Transverse colon (tissue), 4 donors: ENCODE results near the gene KLK8. TPM values are rescaled to one million over a fixed set of nuclear protein-coding genes. Genes with fewer than 3 reads are reported as not detected.
A peak's percentile ranks its signal among the peaks of the same experiment; 100 is the strongest.

ENCODE experiments used
- DNase-seq: peaks from one replicate; pipeline ENCODE4 v3.0.0-alpha.2; 2019
- H3K27ac ChIP-seq, 4 donors: fragments of 200-600 bp; sonication (generic); 2 replicates each; pipeline ENCODE4 v1.5.1; 2016 to 2018; ENCODE audit warnings: inconsistent platforms in 4 of 4
- H3K27me3 ChIP-seq: fragments of 200-600 bp; sonication (generic); 2 replicates; pipeline ENCODE4 v1.5.1; 2017; ENCODE audit warnings: inconsistent platforms
- H3K36me3 ChIP-seq, 4 donors: fragments of 200-600 bp; sonication (generic); 2 replicates each; pipeline ENCODE4 v1.5.1; 2017 to 2019; ENCODE audit warnings: inconsistent platforms in 4 of 4
- H3K4me1 ChIP-seq, 4 donors: fragments of 200-600 bp; sonication (generic); 2 replicates each; pipeline ENCODE4 v1.5.1; 2017 to 2020; ENCODE audit warnings: inconsistent platforms in 4 of 4
- H3K4me3 ChIP-seq, 4 donors: fragments of 200-600 bp; sonication (generic); 1 replicate in 1 of 4; 2 replicates in 3 of 4; pipeline versions ENCODE4 v1.5.1 to v1.6.1; 2017 to 2019; ENCODE audit warnings: inconsistent platforms in 4 of 4
- H3K9me3 ChIP-seq, 2 donors: fragments of 200-600 bp; sonication (generic); 2 replicates each; pipeline ENCODE4 v1.5.1; 2017 to 2019; ENCODE audit warnings: inconsistent platforms in 2 of 2
- CTCF ChIP-seq, 5 experiments: fragments of 200-600 bp in 3 of 5; fragments of 450-650 bp in 2 of 5; sonication (generic) in 3 of 5; IDR thresholded peaks; 1 replicate in 2 of 5; 2 replicates in 3 of 5; pipeline ENCODE4 v1.5.1; 2016 to 2017; ENCODE audit warnings: antibody characterized with exemption in 5 of 5, inconsistent platforms in 3 of 5, mild to moderate bottlenecking in 2 of 5, moderate library complexity in 1 of 5
- EP300 ChIP-seq: sonication (generic); formaldehyde crosslinking; IDR thresholded peaks from one replicate; pipeline ENCODE4 v1.6.1; 2017; ENCODE audit warnings: antibody characterized with exemption, low read depth
- POLR2A ChIP-seq: fragments of 450-650 bp; IDR thresholded peaks from one replicate; pipeline ENCODE4 v1.6.1; 2016; ENCODE audit warnings: antibody characterized with exemption, mild to moderate bottlenecking, moderate library complexity
- POLR2AphosphoS5 ChIP-seq, 3 donors: sonication (generic); formaldehyde crosslinking; IDR thresholded peaks; one replicate each; pipeline ENCODE4 v1.6.1; 2016; ENCODE audit warnings: antibody characterized with exemption in 3 of 3
- WGBS, 2 donors: methylation state at CpG; one replicate each; pipeline ENCODE4 v1.1.5; 2018; ENCODE audit warnings: low coverage in 1 of 2; 5-methylcytosine and 5-hydroxymethylcytosine counted together
- in situ Hi-C, 4 donors: fragments of 200-750 bp; cut with MboI; loops; one replicate each; pipeline versions ENCODE4 v1.15.0 to v1.15.1; 2017; ENCODE audit warnings: low sequenced_read_pairs in 3 of 4, low pct_ligation_motif_present in 1 of 4, low pct_unique_long_range_greater_than_20kb in 1 of 4
- intact Hi-C: fragments of 100-400 bp; cut with DNase I; formaldehyde crosslinking; loops from one replicate; pipeline ENCODE4 v1.15.1; 2023; ENCODE audit warnings: low total_unique reads
- total RNA-seq, 4 donors: library from RNA; depleted of rRNA; stranded (reverse); fragments of >200 nt; gene quantifications; one replicate each; pipeline ENCODE4 v1.1.0, GENCODE V29; 2016

Gene KLK8
- total RNA-seq, 4 donors from 2014 or later, result not detected

- Histone ChIP-seq H3K27ac (no peak overlapping the region), H3K27me3 (peaks cover 66% of the 10 kb centered on the region), H3K36me3 (no peaks in the 10 kb centered on the region), H3K9me3 (no peaks in the 10 kb centered on the region), H3K4me3 (no peak overlapping the region), H3K4me1 (peaks cover 0 to 17% (median 7%) of the 10 kb centered on the region in 4 donors)
- in situ Hi-C loops (no loop called here), intact Hi-C loops (no loop called here)
- DNase-seq, result no peak
- WGBS, 2 donors, result 53 to 58% methylated on average over 2 to 14 of the region's 14 CpGs
- TF ChIP-seq CTCF (IDR thresholded peaks at IDR 0.05) (no peak), POLR2A (no peak), POLR2AphosphoS5 (IDR thresholded peaks at IDR 0.05) (no peak), EP300 (no peak)
Observed at GRCh38 chr19:51022526-51022925, 21.1 kb upstream of the KLK8 start.

- Histone ChIP-seq H3K9me3 (no peaks in the 10 kb centered on the region), H3K36me3 (no peaks in the 10 kb centered on the region), H3K4me1 (peaks cover 0 to 22% (median 12%) of the 10 kb centered on the region in 4 donors), H3K27ac (no peak overlapping the region), H3K4me3 (no peak overlapping the region), H3K27me3 (peaks cover 66% of the 10 kb centered on the region)
- WGBS, 2 donors, result 31 to 36% methylated on average over 3 to 7 of the region's 7 CpGs
- no peak for DNase-seq
- in situ Hi-C loops, result no loop called here
- TF ChIP-seq POLR2A, result no peak
- peak; percentile 43 to 56 (median 51) for TF ChIP-seq CTCF (IDR thresholded peaks at IDR 0.05)
- TF ChIP-seq POLR2AphosphoS5 (IDR thresholded peaks at IDR 0.05), result no peak
- TF ChIP-seq EP300, result no peak
- intact Hi-C loops, result no loop called here
Observed at GRCh38 chr19:51020988-51021651, 19.7 kb upstream of the KLK8 start.

GRCh38 chr19:51019544-51019925 lies 18.1 kb upstream of the KLK8 start, which contains the start of gene KLK10:
KLK10 (minus strand) TSS chr19:51019709; CDS start chr19:51019130, 579 bp downstream.
- H3K36me3 ChIP-seq, result no peaks in the 10 kb centered on the region
- no peak for DNase-seq
- peaks cover 0 to 22% (median 12%) of the 10 kb centered on the region in 4 donors for H3K4me1 ChIP-seq
- 6 to 25% methylated on average over 2 to 14 of the region's 14 CpGs for WGBS, 2 donors
- peaks cover 66% of the 10 kb centered on the region for H3K27me3 ChIP-seq
- H3K9me3 ChIP-seq, result no peaks in the 10 kb centered on the region
- H3K4me3 ChIP-seq, result peak within 1 kb of the TSS in 2 of 4 donors; percentile 12 to 18
- in situ Hi-C loops, result no loop called here
- H3K27ac ChIP-seq, result no peak within 1 kb of the TSS
- no peak for TF ChIP-seq EP300
- intact Hi-C loops, result no loop called here

GRCh38 chr19:51018745-51019543 lies 17.5 kb upstream of the KLK8 start:
- H3K36me3 ChIP-seq, result no peaks in the 10 kb centered on the region
- DNase-seq, result no peak
- H3K27me3 ChIP-seq, result peaks cover 68% of the 10 kb centered on the region
- no peak overlapping the region for H3K27ac ChIP-seq
- H3K9me3 ChIP-seq, result no peaks in the 10 kb centered on the region
- intact Hi-C loops, result no loop called here
- H3K4me3 ChIP-seq, result peak overlapping the region in 2 of 4 donors; percentile 12 to 18
- in situ Hi-C loops, result no loop called here
- 6% methylated on average over 65 of the region's 68 CpGs; no CpG with 5 or more reads in 1 of the 2 donors for WGBS, 2 donors
- peaks cover 0 to 22% (median 12%) of the 10 kb centered on the region in 4 donors for H3K4me1 ChIP-seq
- TF ChIP-seq POLR2AphosphoS5 (IDR thresholded peaks at IDR 0.05), result no peak
- TF ChIP-seq CTCF (IDR thresholded peaks at IDR 0.05), result no peak
- TF ChIP-seq POLR2A, result no peak
- TF ChIP-seq EP300, result no peak
